IPS-18c (cell line): ENCODE results near the gene TMEM131.

Experiments used
- H3K4me3 ChIP-seq: 2 replicates; pipeline ENCODE4 v1.7.0; 2013; ENCODE audit warnings: low read depth, mild to moderate bottlenecking, low read length, moderate library complexity; ENCODE audit not compliant: insufficient read depth
- H3K9me3 ChIP-seq: one replicate; pipeline ENCODE4 v1.6.1; 2013; ENCODE audit warnings: mild to moderate bottlenecking, low read length, moderate library complexity; ENCODE audit not compliant: control insufficient read depth, insufficient read depth

The TMEM131 gene

GRCh38 chr2:97754690-97755346 lies 240.9 kb downstream of the TMEM131 start:
- H3K4me3 ChIP-seq: no peak overlapping the region
- no peaks in the 10 kb centered on the region for H3K9me3 ChIP-seq

- Histone ChIP-seq H3K4me3 (no peak overlapping the region), H3K9me3 (no peaks in the 10 kb centered on the region)
These were observed 243.1 kb downstream of the TMEM131 start for GRCh38 chr2:97752342-97753334.

- H3K4me3 ChIP-seq: no peak overlapping the region
- no peaks in the 10 kb centered on the region for H3K9me3 ChIP-seq
These were observed 244.0 kb downstream of the TMEM131 start for GRCh38 chr2:97751752-97752151.

GRCh38 chr2:97750017-97750416 lies 245.7 kb downstream of the TMEM131 start:
- no peaks in the 10 kb centered on the region for H3K9me3 ChIP-seq
- H3K4me3 ChIP-seq: no peak overlapping the region

- no peak overlapping the region for H3K4me3 ChIP-seq
- H3K9me3 ChIP-seq: no peaks in the 10 kb centered on the region
These were observed 246.2 kb downstream of the TMEM131 start for GRCh38 chr2:97749581-97749980.

- Histone ChIP-seq H3K9me3 (no peaks in the 10 kb centered on the region), H3K4me3 (no peak overlapping the region)
These were observed 248.0 kb downstream of the TMEM131 start for GRCh38 chr2:97747716-97748115.

GRCh38 chr2:97747285-97747684 lies 248.5 kb downstream of the TMEM131 start:
- no peaks in the 10 kb centered on the region for H3K9me3 ChIP-seq
- H3K4me3 ChIP-seq: no peak overlapping the region

GRCh38 chr2:97745474-97746174 lies 250.1 kb downstream of the TMEM131 start:
- no peaks in the 10 kb centered on the region for H3K9me3 ChIP-seq
- no peak overlapping the region for H3K4me3 ChIP-seq

- Histone ChIP-seq H3K9me3 (no peaks in the 10 kb centered on the region), H3K4me3 (no peak overlapping the region)
These were observed 251.8 kb downstream of the TMEM131 start for GRCh38 chr2:97743913-97744312.

- Histone ChIP-seq H3K4me3 (no peak overlapping the region), H3K9me3 (no peaks in the 10 kb centered on the region)
These were observed 253.3 kb downstream of the TMEM131 start for GRCh38 chr2:97742381-97742847.

- H3K4me3 ChIP-seq: no peak overlapping the region
- H3K9me3 ChIP-seq: no peaks in the 10 kb centered on the region
These were observed 254.1 kb downstream of the TMEM131 start for GRCh38 chr2:97741686-97742085.

GRCh38 chr2:97741251-97741650 lies 254.5 kb downstream of the TMEM131 start:
- Histone ChIP-seq H3K4me3 (no peak overlapping the region), H3K9me3 (no peaks in the 10 kb centered on the region)

- Histone ChIP-seq H3K9me3 (no peaks in the 10 kb centered on the region), H3K4me3 (no peak overlapping the region)
These were observed 255.1 kb downstream of the TMEM131 start for GRCh38 chr2:97740590-97741182.

GRCh38 chr2:97739893-97740245 lies 255.9 kb downstream of the TMEM131 start:
- Histone ChIP-seq H3K4me3 (no peak overlapping the region), H3K9me3 (no peaks in the 10 kb centered on the region)

GRCh38 chr2:97739020-97739892 lies 256.5 kb downstream of the TMEM131 start:
- Histone ChIP-seq H3K9me3 (no peaks in the 10 kb centered on the region), H3K4me3 (no peak overlapping the region)

GRCh38 chr2:97738179-97739019 lies 257.3 kb downstream of the TMEM131 start:
- H3K4me3 ChIP-seq: no peak overlapping the region
- H3K9me3 ChIP-seq: no peaks in the 10 kb centered on the region
